Lower leg skin (tissue), 3 donors: ENCODE results near the gene MBD5.

Experiments
- POLR2A ChIP-seq, 2 donors: fragments of 450-650 bp; IDR thresholded peaks; one replicate each; pipeline ENCODE4 v1.6.1; 2016 to 2017; ENCODE audit warnings: antibody characterized with exemption in 2 of 2, mild to moderate bottlenecking in 1 of 2, moderate library complexity in 1 of 2
- TF ChIP-seq, protein P1 (sequence below), 3 donors: fragments of 450-650 bp; IDR thresholded peaks; one replicate each; pipeline ENCODE4 v1.5.1; 2016; ENCODE audit warnings: antibody characterized with exemption in 3 of 3, mild to moderate bottlenecking in 3 of 3, moderate library complexity in 2 of 3

DNA sequence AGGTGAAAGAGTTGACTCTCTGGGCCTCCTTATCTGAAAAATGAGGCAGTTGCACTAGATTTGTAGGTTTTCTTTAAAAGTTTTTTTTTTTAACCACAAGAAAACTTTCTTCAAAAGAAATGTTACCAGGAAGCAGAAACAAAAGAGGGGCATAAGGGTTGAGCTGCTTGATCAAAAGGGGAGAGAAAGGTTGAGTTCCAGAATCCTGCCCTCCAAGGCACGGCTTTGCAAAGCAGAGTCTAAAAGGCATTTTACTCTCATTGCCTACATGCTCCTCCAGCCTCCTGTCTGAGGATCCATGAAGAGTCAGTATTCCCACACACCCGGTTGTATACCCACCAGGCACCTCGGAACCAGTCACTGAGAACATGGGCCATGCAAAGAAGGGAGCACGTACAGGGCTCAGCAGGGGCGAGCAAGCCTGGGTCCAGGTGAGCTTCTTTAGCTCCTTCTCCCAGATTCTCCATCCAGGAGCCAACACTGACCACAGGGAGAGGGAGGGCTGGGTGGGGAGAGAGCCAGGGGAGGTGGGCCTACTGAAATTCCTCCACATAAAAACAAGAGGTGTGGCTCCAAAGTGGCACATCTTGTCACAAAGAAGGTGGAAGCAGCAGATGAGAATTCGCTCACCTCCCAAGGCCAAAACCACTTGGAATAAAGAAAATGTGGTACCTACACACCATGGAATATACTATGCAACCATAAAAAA is 507.6 kb downstream of the MBD5 start:
- no peak for TF ChIP-seq POLR2A (IDR thresholded peaks at IDR 0.05)
- TF ChIP-seq, protein P1, sequence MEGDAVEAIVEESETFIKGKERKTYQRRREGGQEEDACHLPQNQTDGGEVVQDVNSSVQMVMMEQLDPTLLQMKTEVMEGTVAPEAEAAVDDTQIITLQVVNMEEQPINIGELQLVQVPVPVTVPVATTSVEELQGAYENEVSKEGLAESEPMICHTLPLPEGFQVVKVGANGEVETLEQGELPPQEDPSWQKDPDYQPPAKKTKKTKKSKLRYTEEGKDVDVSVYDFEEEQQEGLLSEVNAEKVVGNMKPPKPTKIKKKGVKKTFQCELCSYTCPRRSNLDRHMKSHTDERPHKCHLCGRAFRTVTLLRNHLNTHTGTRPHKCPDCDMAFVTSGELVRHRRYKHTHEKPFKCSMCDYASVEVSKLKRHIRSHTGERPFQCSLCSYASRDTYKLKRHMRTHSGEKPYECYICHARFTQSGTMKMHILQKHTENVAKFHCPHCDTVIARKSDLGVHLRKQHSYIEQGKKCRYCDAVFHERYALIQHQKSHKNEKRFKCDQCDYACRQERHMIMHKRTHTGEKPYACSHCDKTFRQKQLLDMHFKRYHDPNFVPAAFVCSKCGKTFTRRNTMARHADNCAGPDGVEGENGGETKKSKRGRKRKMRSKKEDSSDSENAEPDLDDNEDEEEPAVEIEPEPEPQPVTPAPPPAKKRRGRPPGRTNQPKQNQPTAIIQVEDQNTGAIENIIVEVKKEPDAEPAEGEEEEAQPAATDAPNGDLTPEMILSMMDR (IDR thresholded peaks at IDR 0.05): no peak
